Caki2 (cell line): ENCODE data around the gene FRMD7. TPM values are rescaled to one million over a fixed set of nuclear protein-coding genes. Genes with fewer than 3 reads are reported as not detected.
"Not testable (repeated sequence)": the region's sequence is repeated elsewhere in the genome, so short reads cannot be mapped to it uniquely, and the experiment has no call there.

ENCODE experiments used
- DNase-seq: peaks from one replicate; pipeline ENCODE4 v3.0.0-alpha.2; 2015; ENCODE audit warnings: low read depth
- in situ Hi-C: cut with HindIII; loops from 2 replicates; pipeline ENCODE4 v1.10.0; 2016; ENCODE audit warnings: low sequenced_read_pairs, low pct_unique_long_range_greater_than_20kb, mixed read lengths
- total RNA-seq: library from RNA; depleted of rRNA; stranded (reverse); fragments of >200 nt; shearing (Covaris generic); gene quantifications from 2 replicates; pipeline ENCODE4 v1.2.3, GENCODE V29; 2014; ENCODE audit warnings: low replicate concordance; rRNA removed

The FRMD7 gene, protein sequence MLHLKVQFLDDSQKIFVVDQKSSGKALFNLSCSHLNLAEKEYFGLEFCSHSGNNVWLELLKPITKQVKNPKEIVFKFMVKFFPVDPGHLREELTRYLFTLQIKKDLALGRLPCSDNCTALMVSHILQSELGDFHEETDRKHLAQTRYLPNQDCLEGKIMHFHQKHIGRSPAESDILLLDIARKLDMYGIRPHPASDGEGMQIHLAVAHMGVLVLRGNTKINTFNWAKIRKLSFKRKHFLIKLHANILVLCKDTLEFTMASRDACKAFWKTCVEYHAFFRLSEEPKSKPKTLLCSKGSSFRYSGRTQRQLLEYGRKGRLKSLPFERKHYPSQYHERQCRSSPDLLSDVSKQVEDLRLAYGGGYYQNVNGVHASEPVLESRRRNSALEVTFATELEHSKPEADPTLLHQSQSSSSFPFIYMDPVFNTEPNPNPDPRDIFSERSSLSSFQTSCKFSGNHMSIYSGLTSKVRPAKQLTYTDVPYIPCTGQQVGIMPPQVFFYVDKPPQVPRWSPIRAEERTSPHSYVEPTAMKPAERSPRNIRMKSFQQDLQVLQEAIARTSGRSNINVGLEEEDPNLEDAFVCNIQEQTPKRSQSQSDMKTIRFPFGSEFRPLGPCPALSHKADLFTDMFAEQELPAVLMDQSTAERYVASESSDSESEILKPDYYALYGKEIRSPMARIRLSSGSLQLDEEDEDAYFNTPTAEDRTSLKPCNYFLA
- total RNA-seq, result not detected in 2 replicates

DNA sequence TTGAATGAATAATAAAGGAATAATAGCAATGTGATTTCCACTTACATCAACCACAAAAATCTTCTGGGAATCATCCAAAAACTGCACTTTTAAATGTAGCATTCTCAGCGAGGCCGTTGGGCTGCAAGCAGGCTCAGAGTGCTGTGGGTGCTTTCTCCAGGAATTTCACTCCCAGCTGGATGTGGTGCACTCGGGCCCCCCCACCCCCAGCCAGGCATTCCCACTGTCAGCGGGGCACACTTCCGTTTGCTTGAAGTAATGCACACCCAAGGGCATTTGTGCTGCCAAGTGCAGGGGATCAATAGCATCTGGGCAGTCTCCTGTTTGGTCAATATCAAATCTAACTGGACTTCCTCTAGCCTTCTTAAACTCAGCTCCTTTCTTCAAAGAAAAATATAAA is at the start of gene FRMD7:
Gene FRMD7 (minus strand): TSS at position 278 of the 400 bp plus-strand sequence. CDS start 176 bp downstream, at position 102.
- DNase-seq, result no peak
- in situ Hi-C loops, result no loop called here

DNA sequence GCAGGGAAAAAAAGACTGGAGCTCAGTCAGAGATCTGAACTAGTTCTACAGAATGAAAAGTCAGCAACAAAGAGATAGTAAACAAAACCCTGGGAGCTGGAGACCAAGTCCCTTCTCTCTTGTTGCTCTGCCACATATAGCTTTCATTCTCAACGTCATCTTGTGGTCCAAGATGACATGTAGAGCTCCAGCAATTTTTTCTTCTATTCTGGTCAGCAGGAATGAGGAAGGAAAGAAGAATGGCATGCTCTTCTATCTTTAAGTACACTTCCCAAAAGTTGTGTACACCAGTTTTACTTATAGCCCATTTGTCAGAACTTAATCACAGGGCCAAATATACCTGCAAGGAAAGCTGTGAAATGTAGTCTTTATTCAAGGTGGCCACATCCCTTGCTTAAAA is 45.8 kb upstream of the FRMD7 start:
- no peak for DNase-seq
- in situ Hi-C loops, result no loop called here

GRCh38 chrX:132171881-132172280 is 44.1 kb upstream of the FRMD7 start:
- DNase-seq, result no peak
- in situ Hi-C loops, result no loop called here

GRCh38 chrX:132171478-132171877 is 43.7 kb upstream of the FRMD7 start:
- in situ Hi-C loops, result no loop called here
- DNase-seq, result no peak

GRCh38 chrX:132169554-132169953 is 41.7 kb upstream of the FRMD7 start:
- in situ Hi-C loops, result no loop called here
- no peak for DNase-seq

DNA sequence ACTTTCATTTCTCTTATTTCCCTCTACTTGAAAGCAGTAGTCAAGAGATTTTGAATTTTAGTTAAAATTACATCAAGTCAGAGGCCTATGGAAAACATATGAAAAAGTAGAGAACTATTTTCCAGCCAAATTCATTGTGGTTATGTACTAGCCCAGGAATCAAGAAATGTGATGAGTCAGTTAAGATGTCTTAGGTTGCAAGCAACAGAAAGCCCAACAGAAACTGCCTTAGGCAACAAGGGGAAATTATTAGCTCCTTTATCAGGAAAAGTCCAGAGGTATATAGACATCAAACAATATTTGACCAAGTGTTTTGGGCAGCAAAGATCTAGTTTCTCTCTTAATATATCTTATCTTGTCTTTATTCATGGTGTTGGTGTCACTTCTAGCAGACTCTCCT is 37.8 kb upstream of the FRMD7 start:
- DNase-seq, result no peak
- in situ Hi-C loops, result no loop called here

- DNase-seq, result no peak
- in situ Hi-C loops, result no loop called here
Observed at GRCh38 chrX:132165005-132165404, 37.2 kb upstream of the FRMD7 start.

DNA sequence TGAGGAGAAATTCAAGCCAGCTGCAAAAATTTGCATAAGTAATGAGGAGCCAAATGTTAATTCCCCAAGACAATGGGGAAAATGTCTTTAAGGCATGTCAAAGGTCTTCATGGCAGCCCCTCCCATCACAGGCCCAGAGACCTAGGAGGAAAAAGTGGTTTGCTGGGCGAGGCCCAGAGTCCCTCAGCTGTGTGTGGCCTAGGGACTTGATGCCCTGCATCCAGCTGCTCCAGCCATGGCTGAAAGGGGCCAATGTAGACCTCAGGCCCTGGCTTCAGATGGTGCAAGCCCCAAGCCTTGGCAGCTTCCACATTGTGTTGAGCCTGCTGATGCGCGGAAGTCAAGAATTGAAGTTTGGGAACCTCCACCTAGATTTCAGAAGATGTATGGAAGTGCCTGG is 35.3 kb upstream of the FRMD7 start:
- in situ Hi-C loops, DNase-seq: not testable (repeated sequence)

- no peak for DNase-seq
- in situ Hi-C loops, result no loop called here
Observed at GRCh38 chrX:132153166-132153565, 25.3 kb upstream of the FRMD7 start.

GRCh38 chrX:132146456-132146855 is 18.6 kb upstream of the FRMD7 start:
- DNase-seq, result no peak
- in situ Hi-C loops, result no loop called here

DNA sequence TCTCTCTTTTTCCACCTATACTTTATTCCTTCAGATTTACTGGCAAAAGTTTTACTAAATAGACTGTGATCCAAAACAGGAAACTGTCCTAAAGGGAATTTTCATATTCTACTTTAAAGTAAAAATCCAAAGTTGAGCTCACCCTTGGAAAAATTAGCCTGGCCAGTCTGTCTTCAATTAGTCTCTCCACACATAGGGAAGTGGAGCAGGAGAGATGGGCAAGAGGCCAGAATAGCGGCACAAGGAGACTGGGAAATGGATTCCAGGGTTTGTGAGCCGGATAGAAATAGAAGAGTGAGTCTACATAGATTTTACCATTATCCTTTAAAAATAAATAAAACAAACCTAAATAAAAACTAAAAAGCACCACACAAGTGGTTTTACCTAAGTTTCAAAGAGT is 16.2 kb upstream of the FRMD7 start:
- in situ Hi-C loops, result no loop called here
- no peak for DNase-seq

GRCh38 chrX:132125906-132126305 is 1.9 kb downstream of the FRMD7 start:
- in situ Hi-C loops, result no loop called here
- no peak for DNase-seq

- no peak for DNase-seq
- in situ Hi-C loops, result no loop called here
Observed at GRCh38 chrX:132120913-132121312, 6.9 kb downstream of the FRMD7 start.

DNA sequence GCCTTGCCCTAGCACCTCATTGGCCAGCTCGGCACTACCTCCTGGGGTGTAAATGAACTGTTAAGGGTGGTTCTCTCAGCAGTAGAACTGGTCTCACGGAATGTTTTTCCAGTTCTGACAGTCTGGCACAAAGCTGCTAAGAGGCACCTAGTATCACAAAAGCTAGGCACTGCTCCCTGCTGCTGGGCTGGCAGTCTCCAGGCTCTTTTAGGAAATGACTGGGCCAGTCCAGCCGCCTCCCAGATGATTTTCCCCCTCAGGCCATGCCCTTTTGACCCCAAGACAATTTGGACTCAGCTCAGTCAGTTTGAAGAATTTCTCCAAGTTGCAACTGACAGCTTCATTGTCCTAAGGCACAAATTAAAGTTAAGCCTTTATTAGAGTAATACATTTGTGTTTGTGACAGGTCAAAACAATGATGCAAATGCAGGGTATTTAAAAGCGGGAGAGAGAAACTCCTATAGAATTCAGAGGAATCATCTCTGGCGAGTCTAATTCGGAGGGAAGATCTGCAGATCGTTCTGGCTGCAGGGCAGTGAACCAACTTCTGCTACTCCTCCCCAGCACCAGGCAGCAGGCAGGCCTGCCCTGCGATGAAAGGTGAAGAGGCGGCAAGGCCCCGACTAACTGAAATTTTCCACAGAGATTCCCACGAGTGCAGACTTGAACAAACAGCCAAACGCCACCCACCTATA is 7.9 kb downstream of the FRMD7 start:
- DNase-seq, result no peak
- in situ Hi-C loops, result no loop called here

- DNase-seq, result no peak
- in situ Hi-C loops, result no loop called here
Observed at GRCh38 chrX:132119283-132119682, 8.5 kb downstream of the FRMD7 start.

DNA sequence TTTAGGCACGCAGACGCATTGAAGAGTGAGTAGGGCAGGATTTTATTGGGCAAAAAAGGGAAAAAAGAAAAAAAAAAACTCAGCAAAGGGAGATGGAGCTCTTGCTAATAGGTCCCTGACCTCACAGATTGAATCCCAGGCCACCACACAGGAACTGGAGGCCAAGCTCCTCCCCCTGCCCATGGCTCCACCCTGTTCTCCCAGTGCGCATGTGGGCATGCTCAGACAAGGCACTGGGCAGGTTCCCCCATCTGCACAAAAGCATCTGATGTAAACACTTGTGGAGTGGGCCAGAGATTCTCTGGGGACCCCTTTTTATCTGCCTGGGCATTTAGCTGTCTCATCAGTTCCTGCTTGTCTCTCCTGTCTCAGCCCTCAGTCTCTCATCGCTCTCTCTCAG is 9.5 kb downstream of the FRMD7 start:
- in situ Hi-C loops, result no loop called here
- DNase-seq, result no peak

DNA sequence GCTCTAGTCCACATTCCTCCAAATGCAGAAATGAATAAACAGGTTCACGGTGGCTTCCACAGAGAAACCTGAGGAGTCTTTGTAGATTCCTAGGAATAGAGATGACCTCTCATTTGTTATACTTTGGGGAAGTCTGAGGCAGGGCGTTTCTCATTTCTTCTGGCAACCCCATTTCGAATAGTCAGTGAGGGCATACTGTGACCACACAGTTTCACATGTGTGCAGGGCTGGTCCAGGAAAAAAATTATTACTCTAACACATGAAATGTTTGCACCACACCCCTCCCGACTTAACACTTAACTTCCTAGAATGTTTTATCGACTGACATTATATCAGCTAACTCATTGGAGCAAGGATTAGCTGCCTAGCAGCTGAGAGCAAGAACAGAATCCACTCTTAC is 12.0 kb downstream of the FRMD7 start:
- in situ Hi-C loops, result no loop called here
- no peak for DNase-seq

- in situ Hi-C loops, result no loop called here
- DNase-seq, result no peak
Observed at GRCh38 chrX:132114607-132115006, 13.2 kb downstream of the FRMD7 start.

GRCh38 chrX:132107291-132107690 is 20.5 kb downstream of the FRMD7 start:
- DNase-seq, result no peak
- in situ Hi-C loops, result no loop called here
